ENCODE data around the gene CREB3L2.

DNA sequence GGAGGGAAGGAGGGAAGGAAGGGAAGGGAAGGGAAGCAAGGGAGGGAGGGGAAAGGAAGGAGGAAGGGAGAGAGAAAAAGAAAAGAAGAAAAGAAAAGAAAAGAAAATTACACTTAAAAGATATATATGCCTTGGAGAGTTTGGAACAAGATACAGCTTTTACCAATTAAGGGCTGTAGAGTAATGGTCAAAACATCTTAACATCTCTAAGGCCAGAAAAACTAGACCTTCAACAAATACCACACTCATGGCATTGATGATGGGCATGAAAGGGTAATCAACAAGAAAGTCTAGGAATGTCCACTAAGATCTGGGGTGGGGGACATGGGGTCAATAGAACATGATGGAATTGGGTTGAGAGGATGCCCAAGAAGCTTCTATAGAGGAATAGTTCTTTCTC lies 74.5 kb downstream of the CREB3L2 start:
- TF ChIP-seq CEBPB (IDR thresholded peaks at IDR 0.05; ENCODE audit: low read depth, low read length) (no peak), YY1 (IDR thresholded peaks at IDR 0.05; ENCODE audit: low read depth, low read length) (no peak), CTCF (IDR thresholded peaks at IDR 0.05; ENCODE audit: control extremely low read depth in 1 of 3, insufficient read depth in 1 of 3, low read depth in 1 of 3, low read length in 3 of 3) (no peak), GABPA (IDR thresholded peaks at IDR 0.05; ENCODE audit: borderline replicate concordance, insufficient read depth, low read length) (no peak), BCL11A (IDR thresholded peaks at IDR 0.05; ENCODE audit: low read depth in 2 of 2, low read length in 2 of 2) (no peak), POLR2A (IDR thresholded peaks at IDR 0.05; ENCODE audit: control extremely low read depth in 1 of 2, low read depth in 2 of 2, low read length in 2 of 2) (no peak), TCF12 (IDR thresholded peaks at IDR 0.05; ENCODE audit: low read depth, low read length) (no peak)
